ENCODE measurements around the gene RNU1-2. TPM values are rescaled to one million over a fixed set of nuclear protein-coding genes. Genes with fewer than 3 reads are reported as not detected.
"Not testable (repeated sequence)": the region's sequence is repeated elsewhere in the genome, so short reads cannot be mapped to it uniquely, and the experiment has no call there.

RNU1-2 gene
- total RNA-seq, 4 donors from 2014 or later = under 0.01 TPM

DNA sequence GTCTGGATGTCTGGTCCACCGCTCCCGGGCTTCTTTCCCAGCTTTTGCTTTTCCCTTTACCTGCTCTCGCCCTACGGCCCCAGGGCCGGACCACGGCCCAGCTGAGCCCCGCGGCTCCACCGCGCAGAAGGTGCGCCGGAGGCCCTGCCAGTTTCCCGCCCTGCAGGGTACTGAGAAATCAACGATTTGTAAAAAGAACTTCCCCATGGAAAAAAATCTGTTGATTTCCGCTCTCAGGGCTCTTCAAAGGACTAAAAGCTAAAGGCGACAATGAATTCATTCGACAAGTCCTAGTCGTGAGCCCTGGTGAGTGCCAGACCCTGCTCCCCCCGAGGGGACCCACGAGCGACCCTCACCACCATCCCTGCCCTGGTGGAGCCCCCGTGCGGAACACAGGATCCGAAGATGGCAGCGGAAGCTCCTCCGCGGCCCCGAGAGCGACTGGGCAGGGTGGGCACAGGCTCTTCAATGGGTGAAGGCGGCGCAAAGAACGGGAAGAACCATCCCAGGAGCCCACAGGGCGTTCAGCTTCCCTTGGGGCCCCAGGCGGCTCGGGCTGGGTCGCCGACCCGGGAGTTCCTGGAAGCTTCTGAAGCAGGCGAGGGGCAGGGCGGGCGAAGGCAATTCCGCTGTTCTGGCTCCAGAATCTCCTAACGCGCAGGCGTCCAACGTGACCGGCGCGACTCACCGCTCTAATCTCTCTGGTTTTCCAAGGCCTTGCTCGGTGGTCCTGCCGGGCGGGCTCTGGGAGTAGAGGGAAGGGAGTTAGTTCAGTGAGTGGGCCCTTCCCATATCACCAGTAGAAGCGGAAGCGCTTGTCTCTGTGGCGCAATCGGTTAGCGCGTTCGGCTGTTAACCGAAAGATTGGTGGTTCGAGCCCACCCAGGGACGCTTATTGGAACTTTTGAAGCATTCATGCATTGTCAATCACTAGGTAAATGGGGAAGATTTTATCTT lies 6.6 kb upstream of the RNU1-2 start:
- intact Hi-C loops (cut with DNase I) = no loop called here
- Histone ChIP-seq H3K36me3 (no peaks in the 10 kb centered on the region), H3K27ac (peak overlapping the region; percentile 74 to 91 (median 83)), H3K4me3 (replicated peaks in 1 of 3) (peak overlapping the region; percentile 11 to 43 (median 40)), H3K9me3 (no peaks in the 10 kb centered on the region), H3K27me3 (no peaks in the 10 kb centered on the region), H3K4me1 (peaks cover 0 to 5% of the 10 kb centered on the region in 2 donors)
- DNase-seq = peak; percentile 83 to 87
- WGBS, 2 donors = 5 to 8% methylated on average over 54 to 62 of the region's 63 CpGs
- peak in 1 of 2 donors; percentile 77 for TF ChIP-seq POLR2A (IDR thresholded peaks at IDR 0.05)
- TF ChIP-seq, protein P1, sequence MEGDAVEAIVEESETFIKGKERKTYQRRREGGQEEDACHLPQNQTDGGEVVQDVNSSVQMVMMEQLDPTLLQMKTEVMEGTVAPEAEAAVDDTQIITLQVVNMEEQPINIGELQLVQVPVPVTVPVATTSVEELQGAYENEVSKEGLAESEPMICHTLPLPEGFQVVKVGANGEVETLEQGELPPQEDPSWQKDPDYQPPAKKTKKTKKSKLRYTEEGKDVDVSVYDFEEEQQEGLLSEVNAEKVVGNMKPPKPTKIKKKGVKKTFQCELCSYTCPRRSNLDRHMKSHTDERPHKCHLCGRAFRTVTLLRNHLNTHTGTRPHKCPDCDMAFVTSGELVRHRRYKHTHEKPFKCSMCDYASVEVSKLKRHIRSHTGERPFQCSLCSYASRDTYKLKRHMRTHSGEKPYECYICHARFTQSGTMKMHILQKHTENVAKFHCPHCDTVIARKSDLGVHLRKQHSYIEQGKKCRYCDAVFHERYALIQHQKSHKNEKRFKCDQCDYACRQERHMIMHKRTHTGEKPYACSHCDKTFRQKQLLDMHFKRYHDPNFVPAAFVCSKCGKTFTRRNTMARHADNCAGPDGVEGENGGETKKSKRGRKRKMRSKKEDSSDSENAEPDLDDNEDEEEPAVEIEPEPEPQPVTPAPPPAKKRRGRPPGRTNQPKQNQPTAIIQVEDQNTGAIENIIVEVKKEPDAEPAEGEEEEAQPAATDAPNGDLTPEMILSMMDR (IDR thresholded peaks at IDR 0.05) = peak in 2 of 6 experiments; percentile 15 to 30

DNA sequence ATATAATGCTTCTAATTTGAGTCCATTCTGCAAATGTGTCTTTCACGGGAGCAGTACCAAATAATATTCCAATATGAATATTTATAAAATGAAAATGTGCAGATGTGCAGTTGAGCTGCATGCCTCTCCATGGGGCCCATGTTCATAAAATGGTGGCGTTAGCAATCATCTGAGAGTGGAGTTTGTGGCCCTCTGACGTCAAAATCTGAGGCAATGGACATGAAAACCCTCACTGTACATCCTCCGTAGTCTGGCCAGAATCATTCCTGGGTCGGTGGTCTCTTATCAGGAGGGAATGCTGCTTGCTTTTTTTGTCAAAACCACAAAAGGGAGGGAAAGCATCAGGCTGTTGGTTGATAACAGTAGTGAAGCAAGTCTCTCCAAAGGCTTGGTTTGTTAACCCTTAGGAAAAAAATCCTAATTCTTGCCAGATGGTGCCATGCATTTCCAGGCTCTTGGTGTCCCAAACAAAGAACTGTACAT lies 5.2 kb upstream of the RNU1-2 start:
- intact Hi-C loops (cut with DNase I); H3K36me3 ChIP-seq; H3K9me3 ChIP-seq; H3K27me3 ChIP-seq; H3K27ac ChIP-seq; DNase-seq; H3K4me1 ChIP-seq; H3K4me3 ChIP-seq (replicated peaks in 1 of 3): not testable (repeated sequence)
- WGBS, 2 donors = 80 to 86% methylated on average over 5 of the region's 5 CpGs

GRCh38 chr1:16891057-16891456 lies 4.7 kb upstream of the RNU1-2 start:
- H3K27ac ChIP-seq; H3K4me3 ChIP-seq (replicated peaks in 1 of 3); intact Hi-C loops (cut with DNase I); H3K27me3 ChIP-seq; H3K9me3 ChIP-seq; DNase-seq; H3K36me3 ChIP-seq; H3K4me1 ChIP-seq: not testable (repeated sequence)
- WGBS, 2 donors = 55 to 65% methylated on average over 4 of the region's 4 CpGs

- WGBS, 2 donors = 52 to 72% methylated on average over 6 of the region's 6 CpGs
- intact Hi-C loops (cut with DNase I) = not testable (repeated sequence)
Observed at GRCh38 chr1:16892978-16893525, 2.7 kb upstream of the RNU1-2 start.

DNA sequence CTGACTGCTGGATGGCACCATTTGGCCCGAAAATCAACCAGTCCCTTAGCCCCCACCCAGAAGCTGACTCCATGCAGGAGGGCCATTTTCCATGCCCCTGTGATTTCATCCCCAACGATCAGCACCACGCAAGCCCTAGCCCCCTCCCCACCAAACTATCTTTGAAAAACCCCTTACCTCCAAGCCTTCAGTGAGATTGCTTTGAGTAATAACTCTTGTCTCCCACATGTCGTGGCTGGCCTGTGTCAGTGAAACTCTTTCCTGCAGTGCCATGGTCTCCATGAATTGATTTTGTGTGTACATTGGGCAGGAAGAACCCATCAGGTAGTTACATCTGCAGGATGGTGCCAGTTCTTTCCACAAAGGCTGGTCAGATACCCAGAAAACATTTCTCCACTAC lies 2.0 kb upstream of the RNU1-2 start:
- 79 to 81% methylated on average over 4 of the region's 4 CpGs for WGBS, 2 donors
- H3K36me3 ChIP-seq; intact Hi-C loops (cut with DNase I); H3K4me3 ChIP-seq (replicated peaks in 1 of 3); H3K27ac ChIP-seq; H3K9me3 ChIP-seq; H3K4me1 ChIP-seq; DNase-seq; H3K27me3 ChIP-seq: not testable (repeated sequence)

More at GRCh38 chr1:16892978-16893525, 2.7 kb upstream of the RNU1-2 start:
- H3K9me3 ChIP-seq; H3K4me3 ChIP-seq (replicated peaks in 1 of 3); H3K4me1 ChIP-seq; H3K36me3 ChIP-seq; DNase-seq; H3K27ac ChIP-seq; H3K27me3 ChIP-seq: not testable (repeated sequence)

- WGBS, 2 donors = 82 to 89% methylated on average over 6 of the region's 6 CpGs
- DNase-seq; H3K4me3 ChIP-seq (replicated peaks in 1 of 3); H3K36me3 ChIP-seq; H3K4me1 ChIP-seq; H3K27me3 ChIP-seq; intact Hi-C loops (cut with DNase I); H3K27ac ChIP-seq; H3K9me3 ChIP-seq: not testable (repeated sequence)
Observed at GRCh38 chr1:16894338-16894737, 1.4 kb upstream of the RNU1-2 start.

GRCh38 chr1:16895233-16895597 lies 565 bp upstream of the RNU1-2 start:
- H3K27me3 ChIP-seq; intact Hi-C loops (cut with DNase I); H3K9me3 ChIP-seq; H3K4me1 ChIP-seq; H3K36me3 ChIP-seq; DNase-seq: not testable (repeated sequence)
- WGBS, 2 donors = 3 to 6% methylated on average over 5 of the region's 6 CpGs
- peak overlapping the region in 2 of 3 donors; percentile 7 to 24 for H3K4me3 ChIP-seq (replicated peaks in 1 of 3)
- TF ChIP-seq POLR2A (IDR thresholded peaks at IDR 0.05) = peak in 1 of 2 donors; percentile 40
- H3K27ac ChIP-seq = peak overlapping the region; percentile 82 to 98 (median 90)

DNA sequence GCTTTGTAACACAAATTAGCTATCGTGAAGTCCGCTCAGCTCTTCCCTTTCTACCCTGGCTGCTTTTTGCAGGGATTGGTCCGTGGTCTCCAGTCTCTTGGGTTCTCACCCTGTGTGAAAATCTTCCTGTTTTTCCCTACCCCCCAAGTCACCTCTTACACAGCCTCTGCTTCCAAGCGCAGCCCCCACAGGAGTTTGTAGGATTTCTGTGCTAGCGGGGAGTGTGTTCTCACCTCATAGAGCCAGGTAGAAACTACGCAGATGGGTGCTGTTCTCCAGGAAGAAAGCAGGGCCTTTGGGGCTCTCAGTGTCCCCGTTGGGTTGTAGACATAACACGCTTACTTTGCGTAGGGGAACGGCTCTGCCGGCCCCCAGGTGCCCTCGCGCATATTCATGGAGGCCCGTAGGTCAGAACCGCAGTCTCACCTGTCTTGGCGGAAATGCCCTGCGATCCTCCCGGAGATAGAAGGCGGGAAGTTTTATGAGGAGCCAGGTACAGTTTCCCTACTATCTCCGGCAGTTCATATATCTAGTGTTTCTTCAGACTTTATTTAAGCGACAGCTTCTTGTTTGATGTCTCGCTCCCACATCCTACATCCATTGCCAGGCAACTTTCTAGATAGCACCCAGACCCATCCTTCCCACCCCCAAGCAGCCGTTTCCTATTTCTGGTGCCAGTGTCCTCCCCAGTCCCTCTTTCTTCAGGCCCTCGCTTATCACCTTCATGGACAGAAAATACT lies 706 bp downstream of the RNU1-2 start:
- not testable (repeated sequence) for H3K4me3 ChIP-seq (replicated peaks in 1 of 3); DNase-seq

GRCh38 chr1:16897653-16898052 lies 1.9 kb downstream of the RNU1-2 start:
- H3K27me3 ChIP-seq; DNase-seq; H3K9me3 ChIP-seq; intact Hi-C loops (cut with DNase I); H3K4me1 ChIP-seq; H3K4me3 ChIP-seq (replicated peaks in 1 of 3); H3K27ac ChIP-seq; H3K36me3 ChIP-seq: not testable (repeated sequence)
- WGBS, 2 donors = 58 to 62% methylated on average over 1 of the region's 1 CpG

More for the DNA sequence above, 706 bp downstream of the RNU1-2 start:
- H3K27me3 ChIP-seq; H3K4me1 ChIP-seq; H3K36me3 ChIP-seq; H3K9me3 ChIP-seq; intact Hi-C loops (cut with DNase I): not testable (repeated sequence)
- 34 to 39% methylated on average over 23 to 24 of the region's 24 CpGs for WGBS, 2 donors
- H3K27ac ChIP-seq = peak overlapping the region; percentile 67 to 98 (median 90)

DNA sequence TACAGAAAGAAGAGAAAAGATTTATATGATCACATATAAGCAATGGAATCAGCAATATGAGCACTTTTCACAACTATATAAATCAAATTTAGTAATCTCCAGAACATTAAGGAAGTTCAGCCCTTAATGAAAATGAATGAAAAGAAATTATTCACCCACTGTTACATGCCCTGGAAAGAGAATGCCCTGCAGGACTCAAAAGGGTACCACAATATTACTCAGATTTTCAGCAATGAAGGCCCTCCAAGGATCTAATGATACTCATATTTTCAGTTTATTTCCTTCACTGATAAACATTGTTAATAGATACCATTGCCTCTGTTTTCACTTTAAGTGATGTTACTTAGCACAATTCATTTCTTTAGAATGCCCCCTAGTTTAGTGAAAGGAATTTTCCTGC lies 2.5 kb downstream of the RNU1-2 start:
- H3K27ac ChIP-seq; intact Hi-C loops (cut with DNase I); DNase-seq; H3K4me3 ChIP-seq (replicated peaks in 1 of 3); H3K27me3 ChIP-seq; H3K36me3 ChIP-seq; H3K4me1 ChIP-seq; H3K9me3 ChIP-seq: not testable (repeated sequence)

DNA sequence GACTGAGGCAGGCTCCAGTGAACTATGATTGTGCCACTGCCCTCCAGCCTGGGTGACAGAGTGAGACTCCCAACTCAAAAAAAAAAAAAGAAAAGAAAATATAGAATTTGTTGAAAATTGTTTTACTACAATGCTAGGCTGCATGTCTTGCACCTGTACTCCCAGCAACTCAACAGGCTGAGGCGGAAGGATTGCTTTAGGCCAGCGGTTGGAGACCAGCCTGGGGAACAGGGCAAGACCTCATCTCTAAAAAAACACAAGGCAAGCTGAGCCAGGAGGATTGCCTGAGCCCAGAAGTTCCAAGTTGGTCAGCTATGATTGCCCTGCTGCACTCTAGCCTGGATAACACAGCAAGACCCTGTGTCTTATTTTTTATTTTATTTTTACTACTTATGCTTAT lies 3.2 kb downstream of the RNU1-2 start:
- H3K27ac ChIP-seq; intact Hi-C loops (cut with DNase I); H3K4me3 ChIP-seq (replicated peaks in 1 of 3); DNase-seq; H3K27me3 ChIP-seq; H3K36me3 ChIP-seq; H3K9me3 ChIP-seq; H3K4me1 ChIP-seq: not testable (repeated sequence)
- WGBS, 2 donors = 55 to 78% methylated on average over 2 of the region's 2 CpGs
